ENCODE data around the gene RERG. TPM values are rescaled to one million over a fixed set of nuclear protein-coding genes. Genes with fewer than 3 reads are reported as not detected.

The RERG gene
- total and polyA plus RNA-seq, 7 donors = 1.6 to 3.1 (median 2.3) TPM

DNA sequence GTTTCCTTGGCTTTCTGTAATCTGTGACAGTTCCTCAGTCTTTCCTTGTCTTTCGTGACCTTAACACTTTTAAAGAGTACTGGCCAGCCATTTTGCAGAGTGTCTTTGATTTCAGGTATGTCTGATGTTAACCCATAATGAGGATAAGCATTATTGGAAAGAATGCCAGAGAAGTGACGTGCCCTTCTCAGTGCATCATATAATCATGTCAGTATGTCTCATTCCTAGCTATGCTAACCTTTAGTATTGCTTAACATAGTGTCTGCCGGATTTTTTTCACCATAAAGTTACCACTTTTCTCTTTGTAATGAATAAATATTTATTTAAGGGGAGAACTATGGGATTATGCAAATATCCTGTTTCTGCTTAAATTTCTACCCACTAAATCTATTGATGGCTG, 28.5 kb downstream of the RERG start:
- Histone ChIP-seq H3K9me3 (no peaks in the 10 kb centered on the region), H3K4me1 (no peaks in the 10 kb centered on the region), H3K4me3 (no peak overlapping the region), H3K27me3 (ENCODE audit: insufficient read depth in 3 of 3, low read length in 2 of 3) (no peaks in the 10 kb centered on the region), H3K36me3 (ENCODE audit: insufficient read depth in 1 of 2, low read depth in 1 of 2) (no peaks in the 10 kb centered on the region), H3K27ac (no peak overlapping the region)
- DNase-seq (no peak), ATAC-seq (no peak)
- intact Hi-C loops (cut with DNase I) = no loop called here
- WGBS, 3 donors = 86 to 95% (median 88%) methylated on average over 3 of the region's 3 CpGs
- TF ChIP-seq, protein P1, sequence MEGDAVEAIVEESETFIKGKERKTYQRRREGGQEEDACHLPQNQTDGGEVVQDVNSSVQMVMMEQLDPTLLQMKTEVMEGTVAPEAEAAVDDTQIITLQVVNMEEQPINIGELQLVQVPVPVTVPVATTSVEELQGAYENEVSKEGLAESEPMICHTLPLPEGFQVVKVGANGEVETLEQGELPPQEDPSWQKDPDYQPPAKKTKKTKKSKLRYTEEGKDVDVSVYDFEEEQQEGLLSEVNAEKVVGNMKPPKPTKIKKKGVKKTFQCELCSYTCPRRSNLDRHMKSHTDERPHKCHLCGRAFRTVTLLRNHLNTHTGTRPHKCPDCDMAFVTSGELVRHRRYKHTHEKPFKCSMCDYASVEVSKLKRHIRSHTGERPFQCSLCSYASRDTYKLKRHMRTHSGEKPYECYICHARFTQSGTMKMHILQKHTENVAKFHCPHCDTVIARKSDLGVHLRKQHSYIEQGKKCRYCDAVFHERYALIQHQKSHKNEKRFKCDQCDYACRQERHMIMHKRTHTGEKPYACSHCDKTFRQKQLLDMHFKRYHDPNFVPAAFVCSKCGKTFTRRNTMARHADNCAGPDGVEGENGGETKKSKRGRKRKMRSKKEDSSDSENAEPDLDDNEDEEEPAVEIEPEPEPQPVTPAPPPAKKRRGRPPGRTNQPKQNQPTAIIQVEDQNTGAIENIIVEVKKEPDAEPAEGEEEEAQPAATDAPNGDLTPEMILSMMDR (IDR thresholded peaks at IDR 0.05) = no peak

DNA sequence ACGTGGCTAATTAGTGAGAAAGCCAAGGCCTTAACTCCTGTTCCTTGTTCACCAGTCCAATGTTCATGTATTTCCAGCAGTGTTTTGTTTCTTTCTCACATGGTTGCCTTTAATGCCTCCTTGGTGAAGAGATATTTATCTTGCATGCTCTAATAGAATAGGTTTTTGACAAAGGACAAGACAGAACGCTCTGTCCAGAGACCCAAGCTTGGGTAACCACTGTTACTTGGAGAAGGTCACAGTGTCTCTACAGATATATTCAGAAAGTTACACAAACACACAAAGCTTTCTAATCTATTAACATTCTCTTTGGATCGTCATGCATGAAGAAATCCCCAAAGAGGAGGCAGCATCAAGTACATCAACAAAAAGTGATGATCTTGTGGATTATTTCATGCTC, 33.1 kb downstream of the RERG start:
- Histone ChIP-seq H3K4me3 (no peak overlapping the region), H3K9me3 (no peaks in the 10 kb centered on the region), H3K36me3 (ENCODE audit: insufficient read depth in 1 of 2, low read depth in 1 of 2) (no peaks in the 10 kb centered on the region), H3K27me3 (ENCODE audit: insufficient read depth in 3 of 3, low read length in 2 of 3) (no peaks in the 10 kb centered on the region), H3K27ac (no peak overlapping the region), H3K4me1 (no peaks in the 10 kb centered on the region)
- WGBS, 3 donors = 50 to 71% (median 53%) methylated on average over 3 of the region's 3 CpGs
- ATAC-seq (no peak), DNase-seq (no peak)
- TF ChIP-seq, protein P1 (IDR thresholded peaks at IDR 0.05) = no peak
- intact Hi-C loops (cut with DNase I) = no loop called here

- no peaks in the 10 kb centered on the region for H3K27me3 ChIP-seq (ENCODE audit: insufficient read depth in 3 of 3, low read length in 2 of 3)
- WGBS, 3 donors = 0 to 17% (median 7%) methylated on average over 1 of the region's 1 CpG
- no peak overlapping the region for H3K4me3 ChIP-seq
- no peaks in the 10 kb centered on the region for H3K9me3 ChIP-seq
- DNase-seq (no peak), ATAC-seq (no peak)
- no peak overlapping the region for H3K27ac ChIP-seq
- no peaks in the 10 kb centered on the region for H3K4me1 ChIP-seq
- H3K36me3 ChIP-seq (ENCODE audit: insufficient read depth in 1 of 2, low read depth in 1 of 2) = no peaks in the 10 kb centered on the region
- intact Hi-C loops (cut with DNase I) = no loop called here
- TF ChIP-seq, protein P1 (IDR thresholded peaks at IDR 0.05) = no peak
These were observed 34.6 kb downstream of the RERG start for GRCh38 chr12:15186597-15186996.

GRCh38 chr12:15184484-15184883, 36.7 kb downstream of the RERG start:
- no peaks in the 10 kb centered on the region for H3K27me3 ChIP-seq (ENCODE audit: insufficient read depth in 3 of 3, low read length in 2 of 3)
- intact Hi-C loops (cut with DNase I) = no loop called here
- no peaks in the 10 kb centered on the region for H3K9me3 ChIP-seq
- H3K36me3 ChIP-seq (ENCODE audit: insufficient read depth in 1 of 2, low read depth in 1 of 2) = no peaks in the 10 kb centered on the region
- no peak overlapping the region for H3K4me3 ChIP-seq
- DNase-seq = no peak
- ATAC-seq = no peak
- H3K27ac ChIP-seq = no peak overlapping the region
- H3K4me1 ChIP-seq = no peaks in the 10 kb centered on the region
- TF ChIP-seq, protein P1 (IDR thresholded peaks at IDR 0.05) = no peak
- WGBS, 3 donors = 61 to 80% (median 73%) methylated on average over 4 of the region's 4 CpGs

DNA sequence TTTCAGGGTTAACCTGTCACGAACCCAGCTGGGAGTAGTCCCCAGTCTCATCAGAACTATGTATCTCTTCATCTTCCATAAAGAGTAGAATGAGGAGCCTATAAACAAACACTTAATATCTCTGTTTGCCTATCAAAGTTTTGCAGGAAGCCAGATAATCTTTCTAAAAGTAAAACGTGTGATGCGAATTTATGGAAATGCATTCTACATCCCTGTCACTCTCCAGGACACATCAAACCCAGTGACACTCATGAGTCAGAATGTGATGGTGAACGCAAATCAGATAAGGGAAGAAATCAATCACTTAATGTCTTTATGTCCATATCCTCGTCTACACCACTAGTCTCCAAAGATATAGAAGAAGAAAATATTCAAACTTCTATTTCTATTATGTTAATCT, 37.4 kb downstream of the RERG start:
- H3K27me3 ChIP-seq (ENCODE audit: insufficient read depth in 3 of 3, low read length in 2 of 3) = no peaks in the 10 kb centered on the region
- no peak overlapping the region for H3K27ac ChIP-seq
- H3K9me3 ChIP-seq = no peaks in the 10 kb centered on the region
- no peaks in the 10 kb centered on the region for H3K36me3 ChIP-seq (ENCODE audit: insufficient read depth in 1 of 2, low read depth in 1 of 2)
- 83 to 87% (median 86%) methylated on average over 5 of the region's 5 CpGs for WGBS, 3 donors
- no peak for ATAC-seq
- TF ChIP-seq, protein P1 (IDR thresholded peaks at IDR 0.05) = no peak
- DNase-seq = no peak
- H3K4me3 ChIP-seq = no peak overlapping the region
- H3K4me1 ChIP-seq = no peaks in the 10 kb centered on the region
- intact Hi-C loops (cut with DNase I) = no loop called here

Data from psoas muscle (tissue), 8 donors.